Suppressor macrophage treated with lipopolysaccharide for 4 hours (primary cell): ENCODE data around the gene RBM20.

Experiments used
- DNase-seq: peaks from one replicate; pipeline ENCODE4 v3.0.0-alpha.2; 2020

RBM20 gene

DNA sequence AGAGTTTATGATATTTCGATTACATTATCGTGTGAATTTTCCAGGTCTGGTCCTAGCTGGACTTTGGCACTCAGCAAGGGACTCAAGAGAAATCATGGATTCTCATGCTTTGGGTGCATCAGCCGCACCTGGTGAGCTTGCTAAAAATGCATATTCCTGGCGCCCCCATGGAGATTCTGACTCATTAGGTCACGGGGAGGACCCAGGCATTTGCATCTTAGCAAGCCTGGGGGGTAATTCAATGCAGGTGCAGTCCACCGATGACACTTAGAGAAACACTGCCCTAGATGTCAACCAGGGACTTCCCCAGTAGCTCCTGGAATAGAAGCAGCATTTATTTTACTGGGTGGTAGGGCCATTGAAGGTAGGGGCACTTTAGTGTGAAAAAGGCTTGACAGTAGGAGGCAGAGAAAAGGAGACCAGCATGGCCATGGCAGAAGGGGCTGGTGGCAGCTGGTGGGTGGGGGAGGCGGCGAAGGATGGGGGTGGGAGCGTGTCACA, 197.7 kb downstream of the RBM20 start:
- no peak for DNase-seq

DNA sequence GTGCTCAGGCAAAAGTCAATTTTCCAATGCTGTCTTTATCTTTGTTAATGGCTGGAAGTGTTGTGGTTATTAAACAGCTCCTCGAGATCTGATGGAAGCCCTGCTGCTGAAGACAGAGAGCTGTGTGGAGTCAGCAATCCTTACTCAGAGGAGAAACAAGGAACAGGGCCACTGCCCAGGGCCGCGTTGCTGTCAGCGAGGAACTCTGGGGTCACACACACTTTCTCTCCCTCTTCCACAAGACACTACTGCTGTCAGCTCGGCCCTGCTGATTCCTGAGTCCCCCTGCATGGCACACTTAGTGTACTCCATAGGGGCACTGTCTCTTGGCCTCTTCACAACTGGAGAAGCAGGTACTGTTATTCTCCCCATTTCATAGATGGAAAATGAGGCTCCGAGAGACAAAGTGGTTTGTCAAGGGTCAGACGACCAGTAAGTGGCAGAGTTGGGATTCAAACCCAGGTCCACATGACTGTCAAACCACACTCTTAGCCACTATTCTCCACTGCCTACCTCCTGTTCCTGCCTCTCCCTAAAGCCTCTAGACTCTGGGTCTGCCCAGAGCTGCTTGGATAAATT, 198.3 kb downstream of the RBM20 start:
- peak; percentile 39 for DNase-seq

GRCh38 chr10:110843031-110843430, 198.9 kb downstream of the RBM20 start:
- DNase-seq = peak; percentile 54

GRCh38 chr10:110843796-110844616, 199.9 kb downstream of the RBM20 start:
- DNase-seq = no peak

GRCh38 chr10:110844617-110844881, 200.4 kb downstream of the RBM20 start:
- no peak for DNase-seq

GRCh38 chr10:110845192-110845755, 201.1 kb downstream of the RBM20 start:
- DNase-seq = no peak

DNA sequence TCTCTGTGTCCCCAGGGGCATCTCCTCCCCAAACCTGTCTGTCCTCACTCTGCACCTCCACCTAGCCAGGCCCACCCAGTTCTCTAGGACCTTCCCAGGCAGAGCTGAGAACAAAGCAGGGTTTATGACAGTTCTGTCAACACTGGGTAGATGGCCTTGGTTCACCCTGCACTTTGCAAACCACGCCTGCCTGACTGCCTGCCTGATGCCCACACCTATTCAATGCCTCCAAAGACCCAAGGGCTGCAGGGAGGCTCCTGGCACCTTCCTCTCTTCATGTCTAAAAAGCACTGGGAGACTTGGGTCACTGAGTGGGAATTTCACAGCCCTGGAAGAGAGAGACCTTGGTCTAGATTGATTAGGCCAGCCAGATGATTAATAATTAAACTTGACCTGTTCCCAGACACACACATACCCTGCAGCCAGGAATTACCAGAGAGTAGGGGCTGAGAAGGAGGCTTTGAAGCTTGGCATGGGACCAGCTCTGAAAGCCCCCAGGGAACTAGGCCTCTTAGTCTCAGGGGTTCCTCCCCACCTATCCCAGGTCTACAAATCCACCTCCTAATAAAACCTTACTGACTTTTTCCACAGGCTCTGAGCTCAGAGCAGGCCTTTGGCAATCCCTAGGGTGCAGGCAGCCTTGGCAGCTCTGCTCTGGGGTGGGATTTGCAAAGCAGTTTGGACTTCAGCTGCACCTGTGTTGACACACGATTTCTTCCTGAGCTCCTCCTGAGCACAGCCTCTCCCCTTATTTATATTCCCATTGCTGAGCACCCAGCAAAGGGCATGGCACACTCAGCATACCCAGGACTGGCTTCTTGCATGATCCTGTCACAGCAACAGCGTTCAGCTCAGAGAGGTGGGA, 201.9 kb downstream of the RBM20 start:
- DNase-seq = no peak

- DNase-seq = no peak
Measured at GRCh38 chr10:110847374-110847773, 203.2 kb downstream of the RBM20 start.

GRCh38 chr10:110848106-110848505, 204.0 kb downstream of the RBM20 start:
- DNase-seq = no peak

GRCh38 chr10:110850099-110850498, 206.0 kb downstream of the RBM20 start:
- no peak for DNase-seq

DNA sequence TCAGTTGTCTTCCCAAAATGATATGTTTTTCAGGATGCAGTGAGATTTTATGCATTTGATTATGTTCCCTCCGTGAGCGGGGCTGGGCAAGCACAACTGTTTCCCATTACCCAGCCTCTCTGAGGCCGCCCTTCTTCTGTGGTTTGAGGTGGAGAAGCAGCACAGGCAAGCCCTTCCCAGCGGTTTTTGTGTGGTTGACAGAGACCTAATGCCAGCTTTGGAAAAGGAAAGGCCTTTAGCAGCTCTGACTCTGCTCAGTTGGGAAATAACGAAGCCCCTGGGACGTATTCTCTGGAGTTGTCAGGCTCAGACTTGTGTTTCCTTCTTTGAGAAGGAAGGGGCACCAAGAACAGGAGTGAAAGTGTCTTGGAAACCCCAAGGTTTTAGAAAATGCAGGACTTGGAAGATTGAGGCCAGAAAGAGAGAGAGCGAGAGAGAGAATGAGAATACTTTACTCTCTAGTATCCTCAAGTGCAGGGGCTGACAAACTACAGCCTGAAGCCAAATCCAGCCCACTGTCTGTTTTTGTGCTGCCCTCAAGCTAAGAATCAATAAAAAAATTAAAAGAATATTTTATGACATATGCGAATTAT, 207.0 kb downstream of the RBM20 start:
- peak; percentile 42 for DNase-seq

DNA sequence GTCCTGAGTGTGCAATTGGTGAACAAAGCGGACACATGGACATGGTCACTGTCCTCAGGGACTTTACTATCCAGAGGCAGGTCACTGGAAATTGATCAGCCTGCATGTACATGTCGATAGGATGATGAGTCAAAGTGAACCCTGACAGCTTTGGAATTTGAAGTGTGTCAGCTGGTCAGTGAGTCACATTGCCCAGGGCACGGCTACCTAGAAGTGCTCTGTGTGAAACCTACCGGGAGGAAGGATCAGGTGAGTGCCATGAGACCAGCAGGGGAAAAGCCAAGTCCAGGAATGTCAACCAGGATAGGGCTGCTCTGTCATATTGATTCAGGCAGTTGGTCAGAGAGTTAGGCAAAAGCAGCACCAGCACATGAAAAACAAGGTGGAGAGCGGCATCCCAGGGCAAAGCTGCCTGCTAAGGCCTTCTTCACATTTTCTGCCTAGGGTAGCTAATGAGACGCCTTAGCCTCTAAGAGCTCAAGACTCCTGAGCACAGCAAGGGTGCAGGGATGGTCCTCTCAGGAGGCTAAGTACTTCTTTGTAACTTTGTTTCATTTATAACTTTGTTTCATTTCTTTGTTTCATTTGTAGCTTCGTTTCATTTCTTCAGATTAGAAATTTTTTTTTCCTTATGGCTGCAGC, 208.2 kb downstream of the RBM20 start:
- DNase-seq = no peak

DNA sequence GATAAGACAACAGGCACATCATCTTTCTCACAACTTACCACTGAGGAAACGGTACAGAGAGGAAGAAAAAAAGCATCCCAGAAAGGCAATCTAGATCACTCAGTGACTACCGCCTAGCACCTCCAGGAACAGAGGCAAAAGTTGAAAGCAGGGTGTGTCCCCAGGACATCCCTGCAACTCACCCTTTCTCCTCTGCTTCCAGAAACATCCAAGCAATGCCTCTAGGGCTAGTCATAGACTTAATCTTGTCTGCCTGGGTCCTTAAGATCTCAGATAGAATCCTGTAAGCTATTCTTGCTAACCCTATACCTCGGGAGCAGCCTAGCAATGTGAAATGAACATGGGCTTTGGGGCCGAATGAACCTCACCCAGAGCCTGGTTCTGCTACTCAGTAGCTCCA, 208.8 kb downstream of the RBM20 start:
- DNase-seq = no peak

GRCh38 chr10:110853921-110854605, 209.9 kb downstream of the RBM20 start:
- no peak for DNase-seq

DNA sequence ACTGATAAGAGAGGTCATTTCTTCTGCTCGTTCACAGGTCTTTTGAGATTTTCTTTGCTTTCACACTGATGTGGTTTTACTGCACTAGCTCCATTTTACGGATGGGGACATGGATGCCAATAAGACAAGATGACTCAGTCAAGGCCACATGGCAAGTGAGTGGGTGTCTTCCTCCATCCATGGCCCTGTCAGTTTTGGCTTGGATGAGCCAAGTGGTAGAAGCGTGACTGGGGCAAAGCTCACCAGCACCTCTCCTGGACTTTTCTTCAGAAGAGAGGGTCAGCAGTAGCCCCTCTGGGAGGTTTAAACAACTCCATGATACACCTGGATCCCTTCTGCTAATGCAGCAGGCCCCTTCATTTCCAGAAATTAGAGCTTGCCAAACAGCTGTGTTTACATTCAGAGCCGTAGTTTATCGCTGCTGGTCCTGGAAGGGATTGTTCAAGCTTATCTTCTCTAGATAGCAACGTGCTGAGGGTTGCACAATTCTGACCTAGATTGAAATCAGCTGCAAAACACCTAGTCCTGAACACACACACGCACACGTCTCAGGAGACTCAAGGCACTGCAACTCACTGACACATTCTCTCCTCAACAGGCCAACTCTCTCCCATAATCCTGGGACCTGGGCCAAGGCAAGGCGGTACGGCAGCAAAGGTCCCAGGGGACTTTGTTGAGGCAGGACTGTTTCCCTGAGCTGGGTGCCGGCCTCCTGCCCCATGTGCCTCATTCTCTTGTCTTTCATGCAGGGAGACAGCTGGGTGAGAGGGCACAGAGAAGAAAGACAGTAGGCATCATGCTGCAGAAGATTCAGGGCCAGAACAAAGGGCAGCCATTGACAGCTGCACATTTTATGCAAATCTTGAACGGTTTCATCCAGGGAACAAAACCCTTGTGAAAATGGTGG, 213.4 kb downstream of the RBM20 start:
- DNase-seq = peak; percentile 61

- DNase-seq = no peak
Measured at GRCh38 chr10:110858297-110858934, 214.3 kb downstream of the RBM20 start.

DNA sequence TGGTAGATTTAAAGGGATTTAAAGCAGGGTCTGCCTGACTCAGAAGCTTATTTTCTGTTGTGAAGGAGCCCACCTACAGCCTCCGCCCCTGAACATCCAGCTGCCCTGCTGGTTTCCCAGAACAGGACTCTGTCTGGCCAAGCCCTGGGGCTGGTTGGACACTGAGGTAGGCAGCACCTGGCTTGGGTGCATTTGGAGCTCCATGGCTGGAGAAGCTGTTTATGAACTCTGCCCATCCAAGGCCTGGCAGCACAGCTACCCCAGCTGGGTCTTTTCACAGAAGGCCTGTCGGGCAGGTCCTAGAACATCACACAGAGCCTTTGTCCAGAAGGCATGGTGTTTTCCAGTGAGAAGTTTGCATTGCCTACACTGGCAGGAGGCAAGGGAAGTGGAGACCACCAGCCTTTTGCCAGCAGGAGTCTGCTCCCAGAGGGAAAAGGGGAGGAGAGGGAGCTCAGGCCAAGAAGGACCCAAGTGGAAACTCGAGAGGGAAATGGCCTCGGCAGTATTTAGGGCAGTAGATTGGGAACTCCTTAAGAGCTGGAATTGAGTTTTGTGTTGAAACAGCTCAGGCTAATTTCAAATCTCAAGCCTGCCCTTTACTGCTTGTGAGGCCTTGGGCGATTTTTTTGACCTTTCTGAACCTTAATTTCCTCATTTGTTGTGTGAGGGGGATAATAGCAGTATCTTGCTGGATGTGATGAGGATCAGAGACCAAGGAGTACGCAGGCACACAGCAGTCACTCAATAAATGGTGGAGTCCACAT, 215.3 kb downstream of the RBM20 start:
- peak; percentile 67 for DNase-seq

- peak; percentile 85 for DNase-seq
Measured at GRCh38 chr10:110859973-110860376, 215.8 kb downstream of the RBM20 start.

DNA sequence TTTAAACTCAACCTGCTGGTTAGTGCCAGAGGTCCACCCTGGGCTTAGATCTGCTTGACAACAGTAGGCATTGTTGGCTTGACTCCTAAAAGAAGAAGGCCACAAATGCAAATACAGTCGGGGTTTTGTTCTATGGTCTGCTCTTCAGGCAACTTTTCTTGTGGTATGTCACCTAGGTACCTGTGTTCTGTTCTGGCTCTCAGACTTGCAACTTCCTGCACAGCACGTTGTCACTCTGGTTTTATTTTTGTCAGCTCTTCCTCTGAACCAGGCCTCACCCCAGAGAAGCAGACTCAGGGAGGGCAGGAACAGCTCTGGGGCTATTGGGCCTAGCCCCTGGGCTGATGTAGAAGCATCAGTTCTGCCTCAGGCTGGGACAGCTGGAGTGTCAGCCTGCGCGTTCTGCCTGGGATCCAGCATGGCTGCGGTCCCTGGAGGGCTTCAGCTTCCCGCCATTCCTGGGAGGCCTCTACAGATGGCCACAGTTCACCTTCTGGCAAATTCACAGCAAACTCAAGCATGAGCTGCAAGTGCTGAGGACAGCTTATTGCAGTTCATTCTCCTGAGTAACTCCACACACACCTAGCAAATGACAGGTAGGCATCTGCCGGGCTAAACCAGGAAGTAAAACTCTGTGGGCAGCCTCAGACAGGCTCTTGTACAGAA, 216.6 kb downstream of the RBM20 start:
- DNase-seq = no peak
